H1 (cell line): ENCODE measurements around the gene AHI1. TPM values are rescaled to one million over a fixed set of nuclear protein-coding genes. Genes with fewer than 3 reads are reported as not detected.

ENCODE experiments used
- CTCF ChIA-PET: fragments of 300-600 bp; sonication (Branson Sonifier 250); formaldehyde crosslinking; loops from one replicate; lab custom pipeline; 2021; ENCODE audit not compliant: partially characterized antibody; lab: Charles Lee
- POLR2A ChIA-PET: fragments of 300-600 bp; sonication (Branson Sonifier 250); formaldehyde crosslinking; loops from one replicate; lab custom pipeline; 2021; ENCODE audit warnings: inconsistent platforms; ENCODE audit not compliant: partially characterized antibody; lab: Charles Lee
- DNase-seq, 2 experiments: peaks; one replicate each; pipeline versions ENCODE4 v3.0.0 to v3.0.0-alpha.2; 2010 to 2022; ENCODE audit warnings: low spot score in 2 of 2, low read depth in 1 of 2, mixed read lengths in 1 of 2
- FAIRE-seq: peaks from 2 replicates; lab custom pipeline; 2011; peaks lifted over from hg19 to GRCh38; lab: Jason Lieb, UNC
- H2AFZ ChIP-seq: 2 replicates; pipeline ENCODE4 v1.8.1; 2012; ENCODE audit warnings: low read length, inconsistent platforms
- H2AK5ac ChIP-seq: 2 replicates; pipeline ENCODE4 v1.6.1; 2013; ENCODE audit warnings: low read depth, low read length
- H2BK120ac ChIP-seq: replicated peaks from 2 replicates; pipeline ENCODE3; 2013; ENCODE audit warnings: low read depth, low read length, inconsistent platforms
- H2BK12ac ChIP-seq: 2 replicates; pipeline ENCODE4 v1.6.1; 2013; ENCODE audit warnings: low read depth, low read length
- H2BK15ac ChIP-seq: 2 replicates; pipeline ENCODE4 v1.6.1; 2013; ENCODE audit warnings: low read length
- H2BK20ac ChIP-seq: 2 replicates; pipeline ENCODE4 v1.6.1; 2013; ENCODE audit warnings: low read length
- H2BK5ac ChIP-seq: 2 replicates; pipeline ENCODE4 v1.6.1; 2013; ENCODE audit warnings: low read depth, low read length
- H3K14ac ChIP-seq: 2 replicates; pipeline ENCODE4 v1.6.1; 2013; ENCODE audit warnings: inconsistent platforms; ENCODE audit not compliant: insufficient read length
- H3K18ac ChIP-seq: 2 replicates; pipeline ENCODE4 v1.6.1; 2013; ENCODE audit warnings: low read length; ENCODE audit errors: extremely low read depth
- H3K23ac ChIP-seq: 2 replicates; pipeline ENCODE4 v1.6.1; 2013; ENCODE audit warnings: inconsistent platforms; ENCODE audit not compliant: insufficient read length
- H3K23me2 ChIP-seq: 2 replicates; pipeline ENCODE4 v1.6.1; 2013; ENCODE audit warnings: low read depth, low read length
- H3K27ac ChIP-seq: 2 replicates; pipeline ENCODE4 v1.6.1; 2011; ENCODE audit warnings: low read depth, low read length, inconsistent platforms
- H3K27me3 ChIP-seq, 4 experiments: replicated peaks in 1 of 4; 1 replicate in 1 of 4; 2 replicates in 3 of 4; pipeline versions ENCODE4 v1.6.1 to v1.8.1; 2011 to 2013; ENCODE audit warnings: low read length in 3 of 4, mild to moderate bottlenecking in 3 of 4, inconsistent platforms in 2 of 4, mixed read lengths in 2 of 4, moderate library complexity in 1 of 4; ENCODE audit not compliant: control insufficient read depth in 3 of 4, insufficient read depth in 3 of 4; ENCODE audit errors: extremely low read depth in 1 of 4
- H3K36me3 ChIP-seq, 4 experiments: 2 replicates each; pipeline versions ENCODE4 v1.6.1 to v1.8.1; 2011 to 2013; ENCODE audit warnings: mild to moderate bottlenecking in 4 of 4, low read length in 3 of 4, moderate library complexity in 2 of 4, control low read depth in 1 of 4, inconsistent platforms in 1 of 4; ENCODE audit not compliant: insufficient read depth in 4 of 4, control insufficient read depth in 2 of 4
- H3K4ac ChIP-seq: replicated peaks from 2 replicates; pipeline ENCODE3; 2013; ENCODE audit warnings: low read length, low read depth, mixed read lengths, inconsistent platforms; ENCODE audit not compliant: insufficient read length
- H3K4me1 ChIP-seq, 4 experiments: replicated peaks in 1 of 4; 1 replicate in 1 of 4; 2 replicates in 3 of 4; pipeline versions ENCODE4 v1.6.1 to v1.8.1; 2011 to 2013; ENCODE audit warnings: low read length in 3 of 4, inconsistent platforms in 2 of 4, mixed read lengths in 1 of 4; ENCODE audit not compliant: insufficient read depth in 4 of 4, control insufficient read depth in 3 of 4
- H3K4me2 ChIP-seq, 2 experiments: 2 replicates each; pipeline versions ENCODE4 v1.6.1 to v1.8.1; 2011 to 2013; ENCODE audit warnings: low read depth in 2 of 2, low read length in 2 of 2, control low read depth in 1 of 2, inconsistent platforms in 1 of 2, mild to moderate bottlenecking in 1 of 2; ENCODE audit not compliant: insufficient read depth in 1 of 2
- H3K4me3 ChIP-seq, 4 experiments: fragments of 200-600, 300-600 bp in 1 of 4; sonication (generic), shearing (Covaris generic), sonication (Bioruptor Twin) in 1 of 4; 2 replicates each; pipeline versions ENCODE4 v1.5.1 to v1.8.1; 2011 to 2016; ENCODE audit warnings: low read length in 4 of 4, low read depth in 3 of 4, control low read depth in 2 of 4, inconsistent platforms in 2 of 4, mild to moderate bottlenecking in 2 of 4, mixed read lengths in 1 of 4, moderate library complexity in 1 of 4; ENCODE audit not compliant: insufficient read depth in 2 of 4; ENCODE audit errors: extremely low read depth in 1 of 4
- H3K56ac ChIP-seq: replicated peaks from 2 replicates; pipeline ENCODE3; 2013; ENCODE audit warnings: low read depth, mild to moderate bottlenecking, mixed read lengths, low read length, inconsistent platforms; ENCODE audit not compliant: insufficient read length
- H3K79me1 ChIP-seq: 2 replicates; pipeline ENCODE4 v1.6.1; 2013; ENCODE audit warnings: low read depth, low read length, control low read depth
- H3K79me2 ChIP-seq, 2 experiments: 2 replicates each; pipeline versions ENCODE4 v1.6.1 to v1.8.1; 2012 to 2013; ENCODE audit warnings: low read length in 2 of 2, mild to moderate bottlenecking in 2 of 2, inconsistent platforms in 1 of 2; ENCODE audit not compliant: insufficient read depth in 2 of 2, control insufficient read depth in 1 of 2
- H3K9ac ChIP-seq, 4 experiments: replicated peaks in 1 of 4; 1 replicate in 1 of 4; 2 replicates in 3 of 4; pipeline versions ENCODE4 v1.6.1 to v1.8.1; 2011 to 2013; ENCODE audit warnings: low read depth in 3 of 4, low read length in 3 of 4, control low read depth in 2 of 4, mild to moderate bottlenecking in 2 of 4, moderate library complexity in 2 of 4, inconsistent platforms in 1 of 4; ENCODE audit errors: extremely low read depth in 1 of 4
- H3K9me3 ChIP-seq, 2 experiments: 2 replicates each; pipeline versions ENCODE4 v1.6.1 to v1.8.1; 2012 to 2013; ENCODE audit warnings: mild to moderate bottlenecking in 2 of 2, moderate library complexity in 2 of 2, control low read depth in 1 of 2, inconsistent platforms in 1 of 2, low read depth in 1 of 2, low read length in 1 of 2, mixed read lengths in 1 of 2; ENCODE audit not compliant: insufficient read depth in 2 of 2
- H4K20me1 ChIP-seq, 2 experiments: replicated peaks in 1 of 2; 2 replicates each; pipeline versions ENCODE3 to v1.8.1; 2011 to 2013; ENCODE audit warnings: inconsistent platforms in 2 of 2, low read length in 2 of 2, mild to moderate bottlenecking in 1 of 2; ENCODE audit not compliant: insufficient read depth in 2 of 2, control insufficient read depth in 1 of 2
- H4K5ac ChIP-seq: 2 replicates; pipeline ENCODE4 v1.6.1; 2013; ENCODE audit warnings: low read length, low read depth, mixed read lengths, inconsistent platforms; ENCODE audit not compliant: insufficient read length
- H4K8ac ChIP-seq: 2 replicates; pipeline ENCODE4 v1.8.0; 2013; ENCODE audit warnings: mild to moderate bottlenecking, moderate library complexity, low read length, inconsistent platforms; ENCODE audit not compliant: insufficient read depth; ENCODE audit errors: extremely low read depth
- H4K91ac ChIP-seq: replicated peaks from 2 replicates; pipeline ENCODE3; 2013; ENCODE audit warnings: low read length, mixed read lengths, inconsistent platforms; ENCODE audit not compliant: insufficient read length
- ASH2L ChIP-seq: fragments of 200-600, 300-600 bp; sonication (generic); IDR thresholded peaks from one replicate; pipeline ENCODE4 v1.7.1; 2017; ENCODE audit warnings: low read length
- CBX8 ChIP-seq: fragments of 300-800, 300-1000 bp; sonication (generic); IDR thresholded peaks from 2 replicates; pipeline ENCODE4 v1.7.1; 2016; ENCODE audit warnings: low read depth, low read length, borderline replicate concordance
- CHD1 ChIP-seq: IDR thresholded peaks from 2 replicates; pipeline ENCODE4 v1.6.1; 2012; ENCODE audit warnings: low read depth, low read length, improper control_type of control experiment
- MAFK ChIP-seq: IDR thresholded peaks from 2 replicates; pipeline ENCODE4 v1.6.1; 2012; ENCODE audit warnings: low read depth, mild to moderate bottlenecking, improper control_type of control experiment, low read length
- SP1 ChIP-seq: IDR thresholded peaks from 2 replicates; pipeline ENCODE4 v1.6.1; 2011; ENCODE audit warnings: low read depth, low read length
- SUZ12 ChIP-seq: fragments of 200-600 bp; sonication (generic); IDR thresholded peaks from 2 replicates; pipeline ENCODE4 v1.6.1; 2012; ENCODE audit warnings: mild to moderate bottlenecking, inconsistent platforms, low read length, moderate library complexity, mixed read lengths
- TEAD4 ChIP-seq: IDR thresholded peaks from 2 replicates; pipeline ENCODE4 v1.6.1; 2012; ENCODE audit warnings: low read depth, low read length, inconsistent platforms, mixed read lengths
- WGBS, 2 experiments: shearing (Covaris generic) in 1 of 2; methylation state at CpG; one replicate each; pipeline versions ENCODE4 v1.1.6 to v1.1.7; 2013 to 2015; ENCODE audit warnings: low lambda C conversion rate in 2 of 2, mixed read lengths in 2 of 2, inconsistent platforms in 1 of 2, low coverage in 1 of 2, missing lambda C conversion rate in 1 of 2; ENCODE audit not compliant: insufficient replicate concordance in 2 of 2, insufficient coverage in 1 of 2, insufficient read length in 1 of 2; ENCODE audit errors: extremely low coverage in 1 of 2, missing lambda C conversion rate in 1 of 2; 5-methylcytosine and 5-hydroxymethylcytosine counted together
- polyA plus RNA-seq, 7 experiments: library from polyadenylated mRNA; depleted of rRNA in 3 of 7; stranded (reverse) in 5 of 7; unstranded in 2 of 7; fragments of >200 nt in 5 of 7; fragments of 200-250 nt in 2 of 7; gene quantifications; 1 replicate in 5 of 7; 2 replicates in 1 of 7; 4 replicates in 1 of 7; pipeline versions ENCODE4 v1.2.1 to v1.2.3, GENCODE V29; 2011 to 2013; ENCODE audit warnings: missing spikeins in 2 of 7, mixed read lengths in 2 of 7
- total RNA-seq: library from RNA; stranded (reverse); fragmentation: NEBNext Ultra II Directional; extraction: Animal tissue kit (Norgen Biotek cat#: 25700); gene quantifications from 2 replicates; pipeline ENCODE4 v1.2.1, GENCODE V29; 2021

AHI1 gene
- total and polyA plus RNA-seq, 2 of the 8 experiments (the other 6 are each of a cell fraction or from before 2014, with no cell fraction given), result 4.2 to 19.6 TPM

GRCh38 chr6:135268263-135268662 lies 229.3 kb downstream of the AHI1 start:
- Histone ChIP-seq H2BK15ac (no peak overlapping the region), H2BK12ac (0 out of 2 replicates have a peak overlapping the region, but pooled peaks have one; percentile 10), H3K4ac (no peak overlapping the region), H3K27me3 (peaks cover 0 to 3% (median 1%) of the 10 kb centered on the region in 4 experiments; a peak in 3 of 7 replicates), H3K36me3 (no peaks in the 10 kb centered on the region), H3K4me3 (no peak overlapping the region), H2AK5ac (peak overlapping the region; percentile 55; the same call in 1 of the 2 replicates), H3K56ac (no peak overlapping the region), H4K91ac (peak overlapping the region; percentile 54), H3K27ac (no peak overlapping the region), H3K23me2 (no peaks in the 10 kb centered on the region; the same call in 1 of the 2 replicates), H3K4me2 (no peak overlapping the region), H3K9me3 (no peaks in the 10 kb centered on the region), H4K8ac (no peak overlapping the region), H3K79me1 (no peaks in the 10 kb centered on the region), H2AFZ (no peak overlapping the region), H2BK5ac (peak overlapping the region; percentile 20; the same call in 1 of the 2 replicates), H3K9ac (no peak overlapping the region), H3K14ac (no peak overlapping the region), H4K5ac (no peak overlapping the region), H4K20me1 (no peaks in the 10 kb centered on the region), H2BK120ac (no peak overlapping the region), H3K79me2 (no peaks in the 10 kb centered on the region), H2BK20ac (peak overlapping the region; percentile 65), H3K23ac (no peak overlapping the region), H3K18ac (peak overlapping the region; percentile 16; the same call in 1 of the 2 replicates), H3K4me1 (peaks cover 5 to 19% (median 13%) of the 10 kb centered on the region in 4 experiments; a peak in 5 of 7 replicates)
- DNase-seq (peak in 1 of 2 experiments; percentile 4), FAIRE-seq (no peak)
- TF ChIP-seq TEAD4, result no peak
- TF ChIP-seq ASH2L, result no peak
- TF ChIP-seq CHD1, result no peak
- no peak for TF ChIP-seq SP1
- TF ChIP-seq SUZ12, result no peak
- no peak for TF ChIP-seq CBX8
- no peak for TF ChIP-seq MAFK
- POLR2A ChIA-PET, result interaction anchor here (1.1 to 4.1 kb wide), 3 partner anchors 12 to 83 kb away, joined by 3 to 20 read pairs (median 3); no protein-coding TSS in a partner anchor
- 87% methylated on average over 3 of the region's 3 CpGs; no CpG with 5 or more reads in 1 of the 2 experiments for WGBS, 2 experiments
- CTCF ChIA-PET, result interaction anchor here (1.0 to 4.4 kb wide), 2 partner anchors 11 to 85 kb away, joined by 3 to 20 read pairs; no protein-coding TSS in a partner anchor
